ENCODE data around the gene LGR6. TPM values are rescaled to one million over a fixed set of nuclear protein-coding genes. Genes with fewer than 3 reads are reported as not detected.

LGR6 gene
- total and polyA plus RNA-seq, 2 experiments from 2014 or later: 0.80 to 1.5 TPM

GRCh38 chr1:202216691-202217090 lies 23.1 kb downstream of the LGR6 start:
- no peak for DNase-seq (ENCODE audit: low spot score)
- no peaks in the 10 kb centered on the region for H3K9me3 ChIP-seq (ENCODE audit: low read depth)
- no peak overlapping the region for H3K4me2 ChIP-seq
- H2AFZ ChIP-seq: no peak overlapping the region
- no peaks in the 10 kb centered on the region for H3K36me3 ChIP-seq (replicated peaks; ENCODE audit: insufficient read depth, low read depth)
- no peaks in the 10 kb centered on the region for H4K20me1 ChIP-seq (ENCODE audit: insufficient read depth, poor library complexity, severe bottlenecking)
- no peak overlapping the region for H3K27ac ChIP-seq
- no peaks in the 10 kb centered on the region for H3K9me2 ChIP-seq (replicated peaks; ENCODE audit: insufficient read depth)
- peaks cover 32% of the 10 kb centered on the region for H3K27me3 ChIP-seq
- TF ChIP-seq CTCF (IDR thresholded peaks at IDR 0.05; ENCODE audit: poor library complexity) (no peak), EZH2phosphoT487 (IDR thresholded peaks at IDR 0.05; ENCODE audit: low read depth, severe bottlenecking, unreplicated experiment) (no peak), EZH2 (IDR thresholded peaks at IDR 0.05; ENCODE audit: borderline replicate concordance) (no peak)
- no peak overlapping the region for H3K4me3 ChIP-seq
- peaks cover under 1% of the 10 kb centered on the region for H3K4me1 ChIP-seq (ENCODE audit: insufficient read depth)
- WGBS (ENCODE audit: low lambda C conversion rate, missing lambda C conversion rate): 87% methylated on average over 4 of the region's 4 CpGs
- no peaks in the 10 kb centered on the region for H3K79me2 ChIP-seq

- DNase-seq (ENCODE audit: low spot score): no peak
- H3K36me3 ChIP-seq (replicated peaks; ENCODE audit: insufficient read depth, low read depth): no peaks in the 10 kb centered on the region
- WGBS (ENCODE audit: low lambda C conversion rate, missing lambda C conversion rate): 92% methylated on average over 2 of the region's 3 CpGs
- no peaks in the 10 kb centered on the region for H4K20me1 ChIP-seq (ENCODE audit: insufficient read depth, poor library complexity, severe bottlenecking)
- H2AFZ ChIP-seq: no peak overlapping the region
- peaks cover 9% of the 10 kb centered on the region for H3K4me1 ChIP-seq (ENCODE audit: insufficient read depth)
- TF ChIP-seq EZH2 (IDR thresholded peaks at IDR 0.05; ENCODE audit: borderline replicate concordance) (no peak), CTCF (IDR thresholded peaks at IDR 0.05; ENCODE audit: poor library complexity) (no peak), EZH2phosphoT487 (IDR thresholded peaks at IDR 0.05; ENCODE audit: low read depth, severe bottlenecking, unreplicated experiment) (no peak)
- no peak overlapping the region for H3K4me3 ChIP-seq
- H3K27me3 ChIP-seq: peaks cover 30% of the 10 kb centered on the region
- no peaks in the 10 kb centered on the region for H3K9me2 ChIP-seq (replicated peaks; ENCODE audit: insufficient read depth)
- H3K4me2 ChIP-seq: no peak overlapping the region
- H3K79me2 ChIP-seq: no peaks in the 10 kb centered on the region
- no peak overlapping the region for H3K27ac ChIP-seq
- no peaks in the 10 kb centered on the region for H3K9me3 ChIP-seq (ENCODE audit: low read depth)
Measured at GRCh38 chr1:202217516-202217915, 23.9 kb downstream of the LGR6 start.

GRCh38 chr1:202217951-202218350 lies 24.4 kb downstream of the LGR6 start:
- no peak overlapping the region for H2AFZ ChIP-seq
- DNase-seq (ENCODE audit: low spot score): no peak
- WGBS (ENCODE audit: low lambda C conversion rate, missing lambda C conversion rate): 100% methylated on average over 1 of the region's 1 CpG
- H3K9me3 ChIP-seq (ENCODE audit: low read depth): no peaks in the 10 kb centered on the region
- H3K27ac ChIP-seq: no peak overlapping the region
- no peak overlapping the region for H3K4me3 ChIP-seq
- H3K36me3 ChIP-seq (replicated peaks; ENCODE audit: insufficient read depth, low read depth): no peaks in the 10 kb centered on the region
- no peaks in the 10 kb centered on the region for H3K9me2 ChIP-seq (replicated peaks; ENCODE audit: insufficient read depth)
- no peaks in the 10 kb centered on the region for H4K20me1 ChIP-seq (ENCODE audit: insufficient read depth, poor library complexity, severe bottlenecking)
- H3K27me3 ChIP-seq: peaks cover 25% of the 10 kb centered on the region
- H3K4me1 ChIP-seq (ENCODE audit: insufficient read depth): peaks cover 13% of the 10 kb centered on the region
- H3K79me2 ChIP-seq: no peaks in the 10 kb centered on the region
- no peak overlapping the region for H3K4me2 ChIP-seq
- TF ChIP-seq EZH2 (IDR thresholded peaks at IDR 0.05; ENCODE audit: borderline replicate concordance) (no peak), EZH2phosphoT487 (IDR thresholded peaks at IDR 0.05; ENCODE audit: low read depth, severe bottlenecking, unreplicated experiment) (no peak), CTCF (IDR thresholded peaks at IDR 0.05; ENCODE audit: poor library complexity) (no peak)

GRCh38 chr1:202220733-202221132 lies 27.1 kb downstream of the LGR6 start:
- peaks cover 23% of the 10 kb centered on the region for H3K4me1 ChIP-seq (ENCODE audit: insufficient read depth)
- DNase-seq (ENCODE audit: low spot score): no peak
- no peak overlapping the region for H2AFZ ChIP-seq
- no peaks in the 10 kb centered on the region for H3K79me2 ChIP-seq
- peaks cover 5% of the 10 kb centered on the region for H3K27me3 ChIP-seq
- TF ChIP-seq CTCF (IDR thresholded peaks at IDR 0.05; ENCODE audit: poor library complexity): no peak
- TF ChIP-seq EZH2phosphoT487 (IDR thresholded peaks at IDR 0.05; ENCODE audit: low read depth, severe bottlenecking, unreplicated experiment): no peak
- TF ChIP-seq EZH2 (IDR thresholded peaks at IDR 0.05; ENCODE audit: borderline replicate concordance): no peak
- no peaks in the 10 kb centered on the region for H3K36me3 ChIP-seq (replicated peaks; ENCODE audit: insufficient read depth, low read depth)
- H4K20me1 ChIP-seq (ENCODE audit: insufficient read depth, poor library complexity, severe bottlenecking): no peaks in the 10 kb centered on the region
- H3K27ac ChIP-seq: no peak overlapping the region
- H3K9me2 ChIP-seq (replicated peaks; ENCODE audit: insufficient read depth): no peaks in the 10 kb centered on the region
- no peaks in the 10 kb centered on the region for H3K9me3 ChIP-seq (ENCODE audit: low read depth)
- 95% methylated on average over 2 of the region's 2 CpGs for WGBS (ENCODE audit: low lambda C conversion rate, missing lambda C conversion rate)
- H3K4me3 ChIP-seq: no peak overlapping the region
- H3K4me2 ChIP-seq: no peak overlapping the region

All from hepatocyte (in vitro differentiated cells).